Smooth muscle cell of the brain vasculature (primary cell): ENCODE results near the gene WIF1.

Experiments used
- DNase-seq: peaks from one replicate; pipeline ENCODE4 v3.0.0-alpha.2; 2012; ENCODE audit warnings: low read depth, low spot score

The WIF1 gene

DNA sequence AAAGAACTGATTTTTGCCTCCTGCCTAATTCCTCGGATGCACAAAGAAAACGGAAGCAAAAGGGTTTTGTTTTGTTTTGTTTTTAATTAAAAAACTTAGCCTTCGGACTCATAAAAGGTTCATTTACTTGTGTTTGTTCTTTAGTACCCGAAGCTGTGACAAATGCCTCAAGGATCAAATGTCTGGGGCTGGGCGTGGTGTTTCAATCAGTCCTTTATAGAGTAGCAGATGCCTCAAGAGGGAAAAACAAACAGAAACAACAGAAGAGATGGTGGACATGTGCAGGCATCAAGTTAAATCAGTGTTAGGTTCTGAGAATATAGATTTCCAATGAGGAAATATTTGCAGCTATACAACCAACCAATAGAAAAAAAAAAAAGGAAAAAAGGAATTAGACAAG lies 1.6 kb upstream of the WIF1 start:
- DNase-seq: no peak

DNA sequence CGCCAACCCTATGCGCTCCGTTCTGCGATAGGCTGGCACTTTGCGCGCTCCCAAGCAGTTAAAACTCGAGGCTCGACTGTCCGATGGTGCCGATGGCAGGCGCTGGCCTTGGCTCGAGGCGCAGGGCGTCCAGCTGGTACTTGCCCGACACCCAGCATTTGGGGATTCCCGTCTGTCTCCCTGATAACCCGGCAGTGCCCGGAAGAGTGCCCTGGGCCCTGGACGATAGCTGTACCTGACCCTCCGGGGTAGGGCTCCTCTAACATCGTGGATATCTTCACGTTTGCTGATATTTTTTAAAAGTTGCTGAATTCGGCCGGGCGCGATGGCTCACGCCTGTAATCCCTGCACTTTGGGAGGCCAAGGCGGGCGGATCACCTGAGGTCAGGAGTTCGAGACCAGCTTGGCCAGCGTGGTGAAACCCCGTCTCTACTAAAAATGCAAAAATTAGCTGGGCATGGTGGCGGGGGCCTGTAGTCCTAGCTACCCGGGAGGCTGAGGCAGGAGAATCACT lies 908 bp upstream of the WIF1 start:
- no peak for DNase-seq

GRCh38 chr12:65119063-65119462 lies 2.0 kb downstream of the WIF1 start:
- no peak for DNase-seq

DNA sequence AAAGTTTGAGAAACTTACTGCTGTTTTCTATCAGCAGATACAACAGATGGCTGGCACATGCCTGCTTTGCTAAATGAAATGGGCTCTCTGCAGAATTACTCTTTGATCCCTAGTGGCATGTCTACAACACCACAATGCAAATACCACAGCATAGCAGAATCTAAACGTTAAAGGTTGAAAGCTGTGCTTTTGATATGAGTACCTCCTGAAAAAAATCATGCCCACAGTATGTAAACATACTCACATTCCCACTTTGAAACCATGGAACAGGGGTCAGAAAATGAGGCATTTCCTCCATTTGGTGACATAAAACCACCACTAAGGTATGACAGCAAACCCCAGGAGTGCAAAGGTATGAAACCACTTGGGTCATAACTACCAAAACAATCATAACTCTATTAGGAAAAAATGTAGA lies 7.5 kb downstream of the WIF1 start:
- no peak for DNase-seq

DNA sequence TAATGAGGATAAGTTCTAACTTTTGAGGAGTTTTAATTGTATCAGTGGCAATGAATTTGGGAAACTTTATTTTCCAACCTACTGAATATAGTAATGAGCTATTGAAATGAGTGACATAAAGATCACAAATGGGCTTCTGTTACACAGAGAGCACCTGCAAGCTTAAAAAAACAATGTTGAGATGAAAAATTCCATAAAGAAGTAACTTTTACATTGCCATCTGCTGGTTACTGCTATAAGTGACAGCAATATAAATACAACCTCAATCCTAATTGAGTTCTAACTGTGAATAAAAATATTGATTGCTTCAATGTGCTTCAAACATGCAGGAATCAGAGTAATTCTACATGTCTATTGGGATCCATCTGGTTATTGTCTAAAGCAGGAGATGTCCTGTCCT lies 14.2 kb downstream of the WIF1 start:
- DNase-seq: no peak

DNA sequence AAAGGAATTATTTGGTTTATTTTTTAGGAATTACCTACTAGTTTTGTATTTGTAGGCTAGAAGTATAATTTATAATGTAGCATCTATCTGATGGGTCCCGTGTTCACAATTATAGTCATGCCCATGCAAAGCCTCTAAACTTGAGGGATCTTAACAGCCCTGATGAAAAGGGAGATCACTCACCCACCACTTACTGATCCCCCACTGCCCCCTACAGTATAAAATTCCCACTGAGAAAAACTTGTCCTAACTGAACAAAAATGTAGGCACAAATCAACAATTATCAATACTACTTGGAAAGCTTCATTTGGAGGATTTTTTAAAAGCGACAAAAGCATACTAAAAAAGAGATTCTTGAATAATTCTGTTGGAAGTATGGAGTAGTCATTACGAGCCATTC lies 21.0 kb downstream of the WIF1 start:
- DNase-seq: no peak

GRCh38 chr12:65099182-65099581 lies 21.9 kb downstream of the WIF1 start:
- DNase-seq: no peak

DNA sequence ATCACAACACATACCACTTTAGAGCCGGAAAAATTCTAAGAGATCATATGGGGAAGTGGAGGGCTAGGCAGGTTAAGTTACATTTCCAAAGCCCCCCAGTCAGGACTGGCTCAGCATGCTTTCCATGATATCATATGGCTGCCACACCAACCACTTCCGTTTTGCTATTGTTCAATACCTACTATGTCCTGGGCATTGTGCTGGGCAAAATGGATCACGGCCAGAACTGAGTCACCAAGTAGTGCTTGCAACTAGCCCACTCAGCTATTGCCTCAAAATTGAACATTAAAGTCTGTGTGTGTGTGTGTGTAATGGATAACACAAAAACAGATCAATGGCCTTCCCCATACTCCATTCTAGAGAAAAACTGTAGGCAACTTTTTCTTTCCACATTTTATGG lies 22.7 kb downstream of the WIF1 start:
- DNase-seq: no peak

GRCh38 chr12:65094722-65095121 lies 26.4 kb downstream of the WIF1 start:
- no peak for DNase-seq

DNA sequence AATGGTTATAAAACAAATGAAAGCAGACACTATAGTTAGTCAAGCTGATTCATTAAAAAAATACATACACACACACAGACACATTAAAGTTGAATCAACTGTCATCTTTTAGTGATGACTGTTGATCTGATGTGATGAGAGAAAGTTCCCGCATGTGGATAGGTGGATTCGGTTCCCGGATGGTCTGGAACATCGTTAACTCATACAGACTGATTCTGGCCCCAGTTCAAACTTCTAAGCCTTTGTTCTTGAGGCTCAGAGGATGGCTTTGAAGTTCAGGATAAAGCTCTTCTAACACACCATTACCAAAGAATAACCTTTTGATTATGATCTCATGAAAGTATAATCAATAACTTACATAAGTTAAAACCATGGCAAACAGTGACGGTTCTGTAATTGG lies 27.5 kb downstream of the WIF1 start:
- DNase-seq: no peak

DNA sequence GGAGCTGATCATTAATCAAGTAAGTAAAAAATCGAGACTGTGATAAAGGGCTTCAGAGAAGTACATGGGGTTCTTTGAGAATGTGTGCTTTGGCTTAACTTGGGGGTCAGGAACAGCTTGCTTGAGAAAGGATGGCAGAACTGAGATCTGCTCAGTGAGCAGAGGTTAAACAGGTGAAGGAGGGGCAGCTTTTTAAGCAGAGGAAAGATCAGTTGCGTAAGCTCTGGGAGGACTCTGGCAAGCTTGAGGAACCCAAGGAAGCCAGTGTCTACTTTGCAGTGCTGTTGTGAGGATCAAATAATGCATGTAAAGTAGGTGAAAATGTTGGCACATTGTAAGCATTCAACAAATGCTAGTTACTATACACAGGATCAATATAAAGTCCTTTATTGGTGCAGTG lies 30.6 kb downstream of the WIF1 start:
- no peak for DNase-seq

GRCh38 chr12:65086236-65086635 lies 34.9 kb downstream of the WIF1 start:
- no peak for DNase-seq

- no peak for DNase-seq
Observed at GRCh38 chr12:65084579-65084978, 36.5 kb downstream of the WIF1 start.

DNA sequence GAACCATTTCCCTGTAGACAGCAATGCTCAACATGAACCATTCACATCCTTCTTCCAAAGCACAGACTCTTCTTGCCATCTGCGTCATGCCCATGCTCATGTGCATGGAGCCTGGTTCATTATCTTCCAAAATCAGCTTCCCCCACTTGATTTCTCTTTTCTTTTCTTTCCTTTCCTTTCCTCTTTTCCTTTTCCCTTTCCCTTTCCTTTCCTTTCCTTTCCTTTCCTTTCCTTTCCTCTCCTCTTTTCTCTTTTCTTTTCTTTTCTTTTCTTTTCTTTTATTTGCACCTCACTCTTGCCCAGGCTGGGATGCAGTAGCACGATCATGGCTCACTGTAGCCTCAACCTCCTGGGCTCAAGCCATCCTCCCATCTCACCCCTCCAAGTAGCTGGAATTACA lies 37.5 kb downstream of the WIF1 start:
- no peak for DNase-seq

GRCh38 chr12:65082406-65082805 lies 38.7 kb downstream of the WIF1 start:
- no peak for DNase-seq

DNA sequence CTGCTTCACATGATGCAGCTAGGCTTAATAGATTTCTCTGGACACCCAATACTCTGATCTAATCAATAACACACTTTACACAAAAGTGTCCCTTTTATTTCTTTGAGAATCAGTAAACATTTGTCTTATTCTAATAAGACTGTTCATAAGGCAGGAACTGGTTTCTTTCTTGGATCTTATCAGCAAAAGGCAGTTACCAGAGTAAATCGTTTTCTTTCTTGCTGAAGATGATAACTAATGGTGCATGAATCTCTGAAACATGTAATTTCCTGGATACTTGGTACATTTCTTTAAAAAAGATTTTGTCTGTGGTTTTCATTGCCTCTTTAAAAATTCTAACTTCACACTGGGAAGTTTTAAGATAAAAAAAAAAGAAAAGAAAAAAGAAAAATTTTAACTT lies 39.6 kb downstream of the WIF1 start:
- DNase-seq: no peak

DNA sequence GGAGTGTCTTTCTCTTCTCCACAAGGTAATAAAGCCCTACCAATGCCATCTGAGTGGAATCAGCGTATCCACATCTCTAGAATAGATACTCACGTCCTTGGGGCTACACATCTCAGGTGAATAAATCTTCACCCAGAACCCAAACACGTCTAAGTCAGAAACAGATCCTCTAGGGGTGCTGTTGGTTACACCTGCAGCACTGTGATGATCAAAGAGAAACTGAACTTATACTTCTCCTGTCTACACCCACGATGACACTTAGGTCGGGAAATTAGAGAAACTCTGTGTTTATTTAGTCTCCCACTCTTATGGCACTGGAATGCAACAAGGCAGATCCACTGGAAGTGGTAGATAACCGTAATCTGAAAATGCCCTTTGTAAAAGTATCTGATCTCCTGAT lies 46.2 kb downstream of the WIF1 start:
- DNase-seq: no peak

DNA sequence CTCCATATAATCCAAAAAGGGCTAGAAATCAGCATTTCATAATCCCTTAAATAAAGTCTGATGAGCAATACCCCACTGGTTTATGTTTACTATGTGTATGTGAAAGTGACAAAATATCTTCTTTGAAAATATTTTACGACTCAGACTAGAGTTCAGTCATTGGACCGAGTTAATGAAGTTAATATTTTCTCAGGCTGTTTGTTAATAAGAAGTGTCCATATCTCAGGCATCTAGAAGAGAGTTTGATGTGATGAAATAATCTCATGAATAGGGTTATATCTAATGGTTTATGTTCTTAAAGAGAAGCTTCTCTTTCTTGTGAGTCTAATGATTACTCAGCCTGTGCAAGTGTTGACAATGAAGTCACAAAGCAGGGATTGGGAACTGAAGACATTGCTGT lies 51.8 kb downstream of the WIF1 start:
- DNase-seq: no peak

GRCh38 chr12:65067383-65067782 lies 53.7 kb downstream of the WIF1 start:
- no peak for DNase-seq

DNA sequence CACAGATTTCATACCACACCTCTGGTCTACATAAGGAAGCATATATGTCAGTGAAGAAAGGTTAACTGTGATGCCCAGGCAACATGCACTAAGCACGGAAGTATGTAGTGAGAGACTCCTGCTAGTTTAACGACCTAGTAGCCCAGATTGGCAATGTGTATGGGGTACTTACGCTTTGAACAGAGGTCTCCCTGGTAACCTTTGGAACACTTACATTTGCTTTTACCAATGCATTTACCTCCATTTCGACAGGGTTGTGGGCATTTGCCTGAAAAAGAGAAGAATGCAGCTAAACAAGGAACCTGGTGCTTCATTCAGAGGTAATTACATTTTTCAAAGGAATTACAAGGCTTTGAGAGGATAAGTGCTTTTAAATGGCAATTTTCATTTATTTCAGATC lies 65.2 kb downstream of the WIF1 start:
- DNase-seq: no peak

DNA sequence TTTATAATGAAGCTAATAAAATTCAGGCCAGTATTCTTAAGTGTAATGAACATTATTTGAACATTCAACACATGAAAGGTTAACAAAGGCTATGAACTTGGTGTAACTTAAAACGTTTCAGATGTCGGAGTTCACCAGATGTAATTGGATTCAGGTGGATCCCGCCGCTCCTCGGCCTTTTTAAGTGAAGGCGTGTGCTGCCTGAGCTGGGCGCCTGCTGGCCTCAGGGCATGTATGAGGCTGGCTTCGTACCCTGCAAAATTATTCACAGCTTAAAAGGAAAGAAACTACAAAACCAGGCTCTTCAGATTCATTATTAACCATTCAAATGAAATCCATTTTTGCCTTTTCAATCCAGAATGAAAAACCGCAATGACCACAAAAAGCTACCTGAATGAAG lies 69.9 kb downstream of the WIF1 start:
- no peak for DNase-seq

DNA sequence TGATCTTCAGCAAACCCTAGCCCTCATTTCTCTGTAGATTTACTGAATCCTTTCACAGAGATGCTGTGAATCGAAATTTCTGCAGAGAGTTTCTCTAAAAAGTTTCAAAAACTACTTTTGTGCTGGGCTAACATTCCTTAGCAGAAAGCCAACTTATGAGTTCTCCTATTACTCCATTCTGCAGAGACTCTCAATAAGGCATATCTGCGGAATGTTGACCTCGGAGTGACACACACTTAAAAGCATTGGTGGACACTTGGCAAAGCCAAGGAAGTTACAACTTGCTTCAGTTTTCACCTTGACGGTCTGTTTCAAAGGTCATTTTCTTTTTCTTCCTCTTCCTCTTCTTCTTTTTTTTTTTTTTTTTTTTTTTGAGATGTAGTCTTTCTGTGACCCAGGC lies 75.8 kb downstream of the WIF1 start:
- no peak for DNase-seq

GRCh38 chr12:65039301-65039700 lies 81.8 kb downstream of the WIF1 start:
- no peak for DNase-seq

- DNase-seq: no peak
Observed at GRCh38 chr12:65025136-65025535, 96.0 kb downstream of the WIF1 start.

GRCh38 chr12:65023485-65023884 lies 97.6 kb downstream of the WIF1 start:
- no peak for DNase-seq
